ENCODE measurements around the gene DLGAP1.

Gene DLGAP1

GRCh38 chr18:4242431-4243161 lies 212.5 kb downstream of the DLGAP1 start:
- no peak for DNase-seq

DNA sequence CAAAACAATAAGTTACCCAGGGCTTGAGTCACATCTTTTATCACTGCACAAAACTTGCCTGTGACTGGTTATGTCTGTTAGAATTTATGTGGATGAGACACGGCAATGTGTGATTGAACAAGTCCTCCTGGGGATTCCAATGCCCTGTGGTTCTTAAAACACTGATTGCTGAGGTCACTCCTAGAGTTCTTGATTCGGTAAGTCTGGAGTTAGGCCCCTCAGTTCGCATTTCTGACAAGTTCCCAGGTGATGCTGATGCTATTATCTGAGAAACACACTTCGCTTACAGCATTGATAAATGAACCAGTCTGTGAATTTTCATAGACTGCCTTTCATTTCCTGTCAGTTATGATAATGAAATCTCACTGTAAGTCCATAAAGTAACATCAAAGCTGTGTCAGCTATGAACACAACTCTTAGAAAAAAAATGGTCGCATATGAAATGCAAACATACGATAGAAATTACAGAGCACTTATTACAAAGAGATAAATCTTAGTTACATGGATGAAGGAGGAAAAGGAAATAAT lies 214.0 kb downstream of the DLGAP1 start:
- no peak for DNase-seq

DNA sequence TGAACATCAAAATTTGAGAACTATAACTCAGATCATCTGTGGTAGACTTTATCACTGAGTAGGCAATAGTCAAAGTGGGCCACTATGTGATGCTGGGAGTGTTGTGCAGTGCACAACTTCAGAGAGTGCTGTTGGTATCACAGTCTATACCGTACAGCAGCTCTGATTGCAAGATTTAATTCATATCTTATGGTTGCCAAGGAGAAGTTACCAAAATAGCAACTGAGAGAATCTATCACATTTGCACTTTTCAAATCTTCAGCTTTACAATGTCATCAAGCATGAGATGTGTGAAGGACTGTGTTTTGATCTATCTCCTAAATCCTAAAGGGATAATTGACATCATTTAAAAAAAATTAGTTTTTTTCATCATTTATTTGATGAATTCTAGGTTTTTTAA lies 216.1 kb downstream of the DLGAP1 start:
- DNase-seq, result no peak

- DNase-seq, result no peak
Measured at GRCh38 chr18:4237664-4238041, 217.5 kb downstream of the DLGAP1 start.

GRCh38 chr18:4236940-4237663 lies 218.0 kb downstream of the DLGAP1 start:
- no peak for DNase-seq

- no peak for DNase-seq
Measured at GRCh38 chr18:4233468-4233867, 221.6 kb downstream of the DLGAP1 start.

- no peak for DNase-seq
Measured at GRCh38 chr18:4232656-4233055, 222.5 kb downstream of the DLGAP1 start.

DNA sequence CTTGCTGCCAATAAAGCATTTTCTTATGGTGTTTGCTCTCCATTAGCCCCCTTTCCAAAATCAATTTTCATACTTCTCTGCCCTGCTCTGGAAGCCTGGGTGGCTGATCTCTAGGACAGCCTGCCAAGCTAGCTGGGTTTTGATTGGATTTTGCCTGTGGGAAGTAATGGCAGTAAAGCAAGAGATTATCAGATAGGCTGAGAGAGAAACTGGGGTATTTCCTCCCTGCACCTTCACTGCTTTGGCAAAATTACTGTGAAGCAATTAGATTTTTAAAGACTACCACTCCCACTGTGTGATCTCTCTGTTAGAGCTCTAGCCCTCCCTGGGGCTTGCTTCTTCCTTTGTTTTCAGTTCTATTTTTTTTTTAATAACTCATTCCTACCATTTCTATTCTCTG lies 223.8 kb downstream of the DLGAP1 start:
- no peak for DNase-seq

DNA sequence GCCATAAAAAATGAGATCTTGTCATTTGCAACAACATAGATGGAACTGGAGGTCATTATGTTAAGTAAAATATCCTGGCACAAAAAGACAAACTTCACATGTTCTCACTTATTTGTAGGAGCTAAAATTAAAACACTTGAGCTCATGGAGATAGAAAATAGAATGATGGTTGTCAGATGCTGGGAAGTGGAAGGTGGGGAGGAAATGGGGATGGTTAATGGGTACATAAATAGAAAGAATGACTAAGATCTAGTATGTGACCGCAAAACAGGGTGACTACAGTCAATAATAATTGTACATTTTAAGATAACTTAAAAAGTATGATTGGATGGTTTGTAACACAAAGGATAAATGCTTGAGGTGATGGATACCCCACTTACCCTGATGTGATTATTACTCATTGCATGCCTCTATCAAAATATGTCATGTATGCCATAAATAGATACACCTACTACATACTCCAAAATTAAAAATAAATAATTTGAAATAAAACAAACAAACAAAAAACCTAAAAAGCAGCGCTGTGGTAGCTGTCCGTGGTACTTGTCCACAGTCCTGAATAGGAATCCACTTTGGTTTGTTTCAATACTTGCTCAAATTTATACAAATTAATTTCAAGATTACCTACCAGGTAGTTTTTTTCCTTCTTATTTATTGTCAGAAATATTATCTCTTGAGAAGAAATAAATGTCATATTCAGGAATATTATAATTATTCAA lies 224.5 kb downstream of the DLGAP1 start:
- DNase-seq, result no peak

GRCh38 chr18:4224031-4224704 lies 230.9 kb downstream of the DLGAP1 start:
- no peak for DNase-seq

DNA sequence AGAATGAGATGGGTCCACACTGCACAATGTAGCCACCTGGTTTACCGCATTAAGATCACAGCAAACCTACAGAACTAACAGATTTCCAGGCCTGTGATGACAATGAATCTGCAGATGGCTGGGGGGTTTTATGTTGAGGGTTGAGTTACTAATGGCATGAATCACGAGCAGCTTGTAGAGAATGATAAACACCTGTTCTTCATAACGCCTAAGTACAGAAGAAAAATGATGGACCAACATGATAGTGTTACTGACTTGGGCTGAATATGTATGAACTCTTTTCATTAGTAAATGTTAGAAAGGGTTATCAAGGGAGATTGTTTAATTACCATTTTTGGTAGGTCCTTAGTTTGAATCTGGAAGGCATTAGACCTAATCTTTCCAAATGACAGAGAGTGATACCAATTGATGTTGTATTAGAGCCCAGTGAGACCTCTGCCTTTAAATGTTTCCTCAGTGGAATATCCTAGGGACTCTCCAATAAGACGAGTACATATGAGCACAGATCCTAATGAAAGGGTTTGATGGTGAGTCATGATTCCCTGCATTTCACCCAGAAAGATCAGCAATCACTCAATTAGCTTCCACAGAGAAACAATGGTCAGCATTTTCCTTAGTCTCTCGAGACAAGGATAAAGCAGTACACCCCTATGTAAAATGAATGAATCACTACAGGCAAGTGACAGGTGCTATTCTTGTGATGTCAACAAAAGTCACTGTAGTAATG lies 243.8 kb downstream of the DLGAP1 start:
- no peak for DNase-seq

DNA sequence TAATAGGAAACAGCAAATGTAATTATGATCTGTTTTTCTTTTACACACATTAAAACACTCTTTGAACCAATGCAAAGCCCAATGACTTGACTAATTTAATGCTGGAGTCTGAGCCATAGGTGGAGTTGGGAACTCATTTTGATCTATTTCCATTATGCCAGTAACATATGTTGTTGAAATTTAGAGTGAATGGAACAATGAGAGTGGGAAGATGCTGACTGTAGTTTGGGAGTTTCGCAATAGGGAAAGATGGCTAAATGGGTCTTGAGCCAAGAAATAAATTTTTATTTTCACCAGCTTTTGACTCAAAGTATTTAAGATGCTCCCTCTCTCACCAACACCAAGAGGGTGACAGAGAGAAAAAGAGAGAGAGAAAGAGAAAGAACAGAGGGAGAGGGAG lies 246.7 kb downstream of the DLGAP1 start:
- no peak for DNase-seq

DNA sequence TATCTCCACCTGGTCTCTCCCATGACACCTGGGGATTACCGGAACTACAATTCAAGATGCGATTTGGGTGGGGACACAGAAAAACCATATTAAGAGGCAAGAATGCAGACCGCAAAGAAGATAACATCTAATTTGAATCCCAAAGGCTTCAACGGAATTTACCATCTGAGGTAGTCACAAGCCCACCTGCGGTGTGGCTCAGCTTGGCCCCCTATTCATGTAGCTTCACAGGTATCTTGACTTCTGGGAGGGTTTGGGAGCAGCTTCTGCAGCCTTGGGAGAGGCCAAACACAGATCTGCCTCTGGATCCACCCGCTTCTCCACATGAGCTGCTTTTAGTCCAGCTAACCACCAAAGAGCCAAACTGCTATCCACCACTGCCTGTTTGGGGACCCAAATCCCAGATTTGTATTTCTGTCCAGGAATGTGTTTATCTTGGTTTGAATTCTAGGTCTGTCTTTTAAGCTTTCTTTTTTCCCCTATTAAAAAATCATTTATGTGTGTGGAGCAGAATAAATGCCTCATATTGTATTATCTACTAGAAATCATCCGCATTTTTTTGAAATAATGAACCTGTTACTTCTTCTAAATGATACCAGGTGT lies 247.6 kb downstream of the DLGAP1 start:
- no peak for DNase-seq

GRCh38 chr18:4204438-4204720 lies 250.7 kb downstream of the DLGAP1 start:
- no peak for DNase-seq

DNA sequence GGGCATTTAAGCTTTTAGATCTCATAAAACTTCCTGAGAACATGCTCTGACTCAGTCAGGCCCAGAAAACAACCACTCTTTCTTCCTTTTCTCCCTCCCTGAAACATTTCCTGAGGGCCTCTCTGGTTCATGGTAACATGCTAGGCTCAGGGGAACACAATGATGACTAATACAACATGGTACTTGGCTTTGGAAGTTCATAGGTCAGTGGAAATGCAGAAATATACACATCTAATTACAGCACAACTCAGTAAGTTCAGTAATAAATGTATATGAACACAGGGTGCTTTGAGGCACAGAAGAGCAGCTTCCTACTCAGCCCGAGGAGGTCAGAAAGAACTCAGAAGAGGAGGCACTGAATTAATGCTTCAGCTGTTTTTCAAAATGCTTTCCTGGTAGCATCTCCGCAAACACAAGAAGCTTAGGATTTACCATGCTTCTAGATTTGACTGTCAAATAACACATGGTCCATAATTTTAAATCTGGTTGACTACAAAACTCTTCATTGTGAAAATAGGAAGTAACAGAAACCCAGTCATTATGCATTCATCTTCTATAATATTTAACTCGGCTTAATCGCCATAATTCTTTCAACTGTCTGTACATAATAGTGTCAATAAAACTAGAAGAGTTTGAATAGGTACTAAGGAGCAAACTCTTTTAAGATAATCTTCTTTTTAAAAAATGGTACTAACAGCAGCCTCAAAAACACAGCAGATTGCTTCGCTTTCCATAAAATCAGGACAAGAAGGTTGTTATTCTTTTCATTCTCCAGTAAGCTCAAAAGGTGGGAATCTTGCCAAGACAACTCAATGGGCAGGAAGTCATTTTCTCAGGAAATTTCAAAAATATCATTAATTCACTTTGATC lies 251.3 kb downstream of the DLGAP1 start:
- no peak for DNase-seq

DNA sequence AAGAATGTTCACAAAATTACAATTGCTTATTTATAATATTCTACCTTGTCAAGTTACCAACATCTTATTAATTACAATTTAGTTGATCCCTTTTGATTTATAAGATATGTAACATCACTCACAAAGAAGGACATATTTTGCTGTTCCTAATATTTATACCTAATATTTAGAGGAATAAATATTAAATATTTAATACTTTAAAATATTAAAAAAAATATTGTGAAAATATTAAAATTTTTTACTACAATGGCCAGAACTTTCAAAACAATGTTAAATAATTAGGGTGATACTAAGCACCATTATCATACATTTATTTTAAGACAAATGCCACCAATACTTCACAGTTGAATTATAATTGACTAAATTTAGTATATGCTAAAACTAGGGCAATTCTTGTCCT lies 254.7 kb downstream of the DLGAP1 start:
- no peak for DNase-seq

- peak in 4 of 56 donors; percentile 5 to 57 (median 12) for DNase-seq
Measured at GRCh38 chr18:4198956-4199355, 256.2 kb downstream of the DLGAP1 start.

GRCh38 chr18:4196351-4196750 lies 258.8 kb downstream of the DLGAP1 start:
- DNase-seq, result peak in 1 of 56 donors; percentile 6

GRCh38 chr18:4193086-4193485 lies 262.0 kb downstream of the DLGAP1 start:
- DNase-seq, result no peak

Data from amygdala (tissue), 56 donors.